SU-DHL-6 (cell line): ENCODE data around the gene PPCDC.

Source experiments
- CTCF ChIP-seq: fragments of 200-600 bp; sonication (generic); IDR thresholded peaks from one replicate; pipeline ENCODE4 v1.5.1; 2017; ENCODE audit warnings: antibody characterized with exemption, mild to moderate bottlenecking, low read length, moderate library complexity; ENCODE audit not compliant: insufficient read depth, poor library complexity, severe bottlenecking
- EZH2phosphoT487 ChIP-seq: fragments of 200-600 bp; sonication (generic), shearing (Covaris generic); conservative IDR thresholded peaks from 2 replicates; pipeline ENCODE4 v1.6.1; 2018; ENCODE audit warnings: mild to moderate bottlenecking, antibody characterized with exemption, low read length, moderate library complexity, mixed read lengths

GRCh38 chr15:75063338-75063737 lies 39.9 kb downstream of the PPCDC start:
- no peak for TF ChIP-seq CTCF
- TF ChIP-seq EZH2phosphoT487, result no peak
